Liver (tissue), 3 donors: ENCODE data around the gene FLNC.

Source experiments
- FOXA1 ChIP-seq: IDR thresholded peaks from 2 replicates; pipeline ENCODE4 v1.6.1; 2016; ENCODE audit warnings: antibody characterized with exemption
- GABPA ChIP-seq, 2 donors: IDR thresholded peaks in 1 of 2; conservative IDR thresholded peaks in 1 of 2; 2 replicates each; pipeline ENCODE4 v1.6.1; 2016; ENCODE audit warnings: antibody characterized with exemption in 2 of 2, mild to moderate bottlenecking in 1 of 2, moderate library complexity in 1 of 2
- JUND ChIP-seq, 2 donors: IDR thresholded peaks; 2 replicates each; pipeline ENCODE4 v1.6.1; 2016; ENCODE audit warnings: antibody characterized with exemption in 2 of 2
- SP1 ChIP-seq: IDR thresholded peaks from 2 replicates; pipeline ENCODE4 v1.6.1; 2018; ENCODE audit warnings: antibody characterized with exemption, mild to moderate bottlenecking
- YY1 ChIP-seq: IDR thresholded peaks from 2 replicates; pipeline ENCODE4 v1.6.1; 2016; ENCODE audit warnings: antibody characterized with exemption, mild to moderate bottlenecking
- TF ChIP-seq, protein P1 (sequence below): fragments of 150-350 bp; IDR thresholded peaks from 2 replicates; pipeline ENCODE4 v1.5.1; 2017; ENCODE audit warnings: improper control_type of control experiment, low read depth, low read length; ENCODE audit not compliant: missing input control
- TF ChIP-seq, protein P2 (sequence below): IDR thresholded peaks from 2 replicates; pipeline ENCODE4 v1.6.1; 2016; ENCODE audit warnings: antibody characterized with exemption, mild to moderate bottlenecking
- TF ChIP-seq, protein P3 (sequence below): IDR thresholded peaks from 2 replicates; pipeline ENCODE4 v1.6.1; 2016; ENCODE audit warnings: antibody characterized with exemption
- donor health status: healthy.
- donor health status: healthy.

GRCh38 chr7:128861957-128862570 lies 31.9 kb downstream of the FLNC start:
- TF ChIP-seq, protein P1, sequence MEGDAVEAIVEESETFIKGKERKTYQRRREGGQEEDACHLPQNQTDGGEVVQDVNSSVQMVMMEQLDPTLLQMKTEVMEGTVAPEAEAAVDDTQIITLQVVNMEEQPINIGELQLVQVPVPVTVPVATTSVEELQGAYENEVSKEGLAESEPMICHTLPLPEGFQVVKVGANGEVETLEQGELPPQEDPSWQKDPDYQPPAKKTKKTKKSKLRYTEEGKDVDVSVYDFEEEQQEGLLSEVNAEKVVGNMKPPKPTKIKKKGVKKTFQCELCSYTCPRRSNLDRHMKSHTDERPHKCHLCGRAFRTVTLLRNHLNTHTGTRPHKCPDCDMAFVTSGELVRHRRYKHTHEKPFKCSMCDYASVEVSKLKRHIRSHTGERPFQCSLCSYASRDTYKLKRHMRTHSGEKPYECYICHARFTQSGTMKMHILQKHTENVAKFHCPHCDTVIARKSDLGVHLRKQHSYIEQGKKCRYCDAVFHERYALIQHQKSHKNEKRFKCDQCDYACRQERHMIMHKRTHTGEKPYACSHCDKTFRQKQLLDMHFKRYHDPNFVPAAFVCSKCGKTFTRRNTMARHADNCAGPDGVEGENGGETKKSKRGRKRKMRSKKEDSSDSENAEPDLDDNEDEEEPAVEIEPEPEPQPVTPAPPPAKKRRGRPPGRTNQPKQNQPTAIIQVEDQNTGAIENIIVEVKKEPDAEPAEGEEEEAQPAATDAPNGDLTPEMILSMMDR: no peak
- TF ChIP-seq, protein P2, sequence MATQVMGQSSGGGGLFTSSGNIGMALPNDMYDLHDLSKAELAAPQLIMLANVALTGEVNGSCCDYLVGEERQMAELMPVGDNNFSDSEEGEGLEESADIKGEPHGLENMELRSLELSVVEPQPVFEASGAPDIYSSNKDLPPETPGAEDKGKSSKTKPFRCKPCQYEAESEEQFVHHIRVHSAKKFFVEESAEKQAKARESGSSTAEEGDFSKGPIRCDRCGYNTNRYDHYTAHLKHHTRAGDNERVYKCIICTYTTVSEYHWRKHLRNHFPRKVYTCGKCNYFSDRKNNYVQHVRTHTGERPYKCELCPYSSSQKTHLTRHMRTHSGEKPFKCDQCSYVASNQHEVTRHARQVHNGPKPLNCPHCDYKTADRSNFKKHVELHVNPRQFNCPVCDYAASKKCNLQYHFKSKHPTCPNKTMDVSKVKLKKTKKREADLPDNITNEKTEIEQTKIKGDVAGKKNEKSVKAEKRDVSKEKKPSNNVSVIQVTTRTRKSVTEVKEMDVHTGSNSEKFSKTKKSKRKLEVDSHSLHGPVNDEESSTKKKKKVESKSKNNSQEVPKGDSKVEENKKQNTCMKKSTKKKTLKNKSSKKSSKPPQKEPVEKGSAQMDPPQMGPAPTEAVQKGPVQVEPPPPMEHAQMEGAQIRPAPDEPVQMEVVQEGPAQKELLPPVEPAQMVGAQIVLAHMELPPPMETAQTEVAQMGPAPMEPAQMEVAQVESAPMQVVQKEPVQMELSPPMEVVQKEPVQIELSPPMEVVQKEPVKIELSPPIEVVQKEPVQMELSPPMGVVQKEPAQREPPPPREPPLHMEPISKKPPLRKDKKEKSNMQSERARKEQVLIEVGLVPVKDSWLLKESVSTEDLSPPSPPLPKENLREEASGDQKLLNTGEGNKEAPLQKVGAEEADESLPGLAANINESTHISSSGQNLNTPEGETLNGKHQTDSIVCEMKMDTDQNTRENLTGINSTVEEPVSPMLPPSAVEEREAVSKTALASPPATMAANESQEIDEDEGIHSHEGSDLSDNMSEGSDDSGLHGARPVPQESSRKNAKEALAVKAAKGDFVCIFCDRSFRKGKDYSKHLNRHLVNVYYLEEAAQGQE: no peak
- no peak for TF ChIP-seq JUND (IDR thresholded peaks at IDR 0.05)
- no peak for TF ChIP-seq SP1
- TF ChIP-seq, protein P3, sequence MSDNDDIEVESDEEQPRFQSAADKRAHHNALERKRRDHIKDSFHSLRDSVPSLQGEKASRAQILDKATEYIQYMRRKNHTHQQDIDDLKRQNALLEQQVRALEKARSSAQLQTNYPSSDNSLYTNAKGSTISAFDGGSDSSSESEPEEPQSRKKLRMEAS: no peak
- no peak for TF ChIP-seq FOXA1
- no peak for TF ChIP-seq GABPA (IDR thresholded peaks at IDR 0.05 in 1 of 2, conservative IDR thresholded peaks at IDR 0.05 in 1 of 2)
- no peak for TF ChIP-seq YY1
